Activated T-helper 1 cell treated with anti-CD3 and anti-CD28 coated beads, Interleukin-12 subunit alpha, Interleukin-12 subunit beta, Interleukin-2, Interleukin-4 antibody, amounts not matched to agents 30 ng/mL and 10 ng/mL and 1 ng/mL, durations not matched to agents 14 hours and 24 hours and 36 hours (primary cell): ENCODE measurements around the gene SERTAD3. TPM values are rescaled to one million over a fixed set of nuclear protein-coding genes. Genes with fewer than 3 reads are reported as not detected.
A peak's percentile ranks its signal among the peaks of the same experiment; 100 is the strongest.
"Not testable (repeated sequence)": the region's sequence is repeated elsewhere in the genome, so short reads cannot be mapped to it uniquely, and the experiment has no call there.

Experiments used
- DNase-seq: peaks from one replicate; pipeline ENCODE4 v3.0.0; 2021; ENCODE audit warnings: low spot score
- H3K27ac Mint-ChIP-seq: one replicate; pipeline ENCODE4 v1.8.0; 2021; ENCODE audit warnings: mild to moderate bottlenecking, mixed read lengths
- H3K27me3 Mint-ChIP-seq: one replicate; pipeline ENCODE4 v1.8.0; 2022; ENCODE audit warnings: mild to moderate bottlenecking, moderate library complexity, mixed read lengths; ENCODE audit not compliant: insufficient read depth
- H3K36me3 Mint-ChIP-seq: one replicate; pipeline ENCODE4 v1.8.0; 2021; ENCODE audit warnings: low read depth, mixed read lengths
- H3K4me1 Mint-ChIP-seq: one replicate; pipeline ENCODE4 v1.8.0; 2021; ENCODE audit warnings: low read depth, mixed read lengths
- H3K4me3 Mint-ChIP-seq: one replicate; pipeline ENCODE4 v1.8.0; 2021; ENCODE audit warnings: mild to moderate bottlenecking, moderate library complexity, mixed read lengths
- H3K9me3 Mint-ChIP-seq: one replicate; pipeline ENCODE4 v1.8.0; 2021; ENCODE audit warnings: mixed read lengths
- intact Hi-C: fragments of 100-400 bp; cut with micrococcal nuclease; formaldehyde crosslinking; loops from one replicate; pipeline ENCODE4 v1.15.1; 2024
- total RNA-seq: library from RNA; stranded (reverse); gene quantifications from 2 replicates; pipeline ENCODE4 v1.2.3, GENCODE V29; 2022

The SERTAD3 gene
- total RNA-seq, 1 donor from 2014 or later: 10.0 TPM

DNA sequence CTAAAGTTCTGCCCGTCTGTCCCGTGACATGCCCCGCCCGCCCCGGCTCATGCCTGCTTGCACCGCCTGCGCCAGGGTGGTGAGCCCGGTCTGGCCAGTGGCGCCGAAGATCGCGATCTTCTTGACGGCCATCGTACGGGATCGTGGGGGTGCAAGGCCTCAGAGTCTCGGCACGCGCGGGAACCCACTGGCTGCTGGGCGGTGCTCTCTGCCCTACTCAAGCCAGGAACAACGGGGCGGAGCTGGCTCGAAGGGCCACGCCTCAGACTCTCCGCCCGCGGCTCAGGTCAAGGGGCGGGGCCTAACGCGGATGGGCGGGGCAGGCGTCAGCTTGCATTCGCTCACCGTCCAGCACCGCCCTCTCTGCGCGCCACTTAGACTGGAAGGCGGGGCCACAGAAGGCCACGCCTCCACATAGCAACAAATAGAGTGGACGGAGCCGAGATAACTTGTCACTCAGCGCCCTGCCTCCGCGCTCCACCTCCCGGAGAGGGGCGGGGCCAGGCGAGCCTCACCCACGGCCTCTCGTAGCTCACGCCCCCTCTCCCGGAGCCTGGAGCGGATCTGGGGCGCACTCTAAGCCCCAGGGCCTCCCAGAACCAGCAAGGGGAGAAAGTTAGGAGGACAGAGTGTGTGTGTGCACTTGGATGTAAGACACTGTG is 21.6 kb upstream of the SERTAD3 start, which contains the start of gene BLVRB:
Gene BLVRB, minus strand, starts transcription at position 189 of the 662 bp plus-strand sequence. Its CDS starts 57 bp downstream, at position 132.
- Mint-ChIP-seq H3K27me3 (peaks cover 27% of the 10 kb centered on the region), H3K27ac (peak within 1 kb of the TSS; percentile 92), H3K4me3 (peak within 1 kb of the TSS; percentile 77), H3K36me3 (peaks cover 6% of the 10 kb centered on the region), H3K4me1 (peaks cover 28% of the 10 kb centered on the region), H3K9me3 (no peaks in the 10 kb centered on the region)
- DNase-seq: peak; percentile 99
- intact Hi-C loops: loop anchor here (1.0 to 10.0 kb wide), 12 partner anchors 21 to 494 kb away; partner anchors contain the start of genes ACTMAP, AKT2, C19orf47 and COQ8B

DNA sequence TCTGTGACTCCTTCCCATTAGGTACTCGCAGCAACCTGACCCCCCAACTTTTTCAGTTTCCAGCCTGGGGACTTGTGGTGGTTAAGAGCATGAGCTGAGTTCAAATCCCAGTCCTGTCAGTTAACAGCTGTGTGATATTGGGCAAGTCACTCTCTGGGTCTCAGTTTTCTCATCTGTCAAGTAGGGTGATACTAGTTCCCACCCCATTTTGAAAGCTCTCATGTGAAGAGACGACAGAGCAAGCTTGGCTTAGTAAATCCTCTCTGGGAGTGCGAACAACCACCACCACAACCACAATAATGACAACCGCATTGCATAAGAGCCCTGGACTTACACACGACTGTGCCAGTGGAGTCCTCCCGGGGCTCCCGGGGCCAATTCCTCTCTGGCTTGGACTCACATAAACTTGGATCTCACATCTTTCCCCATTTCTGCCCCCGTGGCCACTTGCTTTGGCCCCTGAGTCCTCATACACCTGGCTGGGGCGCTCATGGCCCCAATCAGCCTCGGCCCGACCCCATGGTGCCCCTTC is 21.0 kb upstream of the SERTAD3 start:
- DNase-seq: peak; percentile 10
- H3K36me3 Mint-ChIP-seq: peaks cover 6% of the 10 kb centered on the region
- peak overlapping the region; percentile 92 for H3K27ac Mint-ChIP-seq
- H3K9me3 Mint-ChIP-seq: no peaks in the 10 kb centered on the region
- H3K27me3 Mint-ChIP-seq: peaks cover 27% of the 10 kb centered on the region
- peak overlapping the region; percentile 77 for H3K4me3 Mint-ChIP-seq
- intact Hi-C loops: loop anchor here (1.0 to 10.0 kb wide), 11 partner anchors 21 to 494 kb away; partner anchors contain the start of genes AKT2, C19orf47, COQ8B and ITPKC
- peaks cover 28% of the 10 kb centered on the region for H3K4me1 Mint-ChIP-seq

DNA sequence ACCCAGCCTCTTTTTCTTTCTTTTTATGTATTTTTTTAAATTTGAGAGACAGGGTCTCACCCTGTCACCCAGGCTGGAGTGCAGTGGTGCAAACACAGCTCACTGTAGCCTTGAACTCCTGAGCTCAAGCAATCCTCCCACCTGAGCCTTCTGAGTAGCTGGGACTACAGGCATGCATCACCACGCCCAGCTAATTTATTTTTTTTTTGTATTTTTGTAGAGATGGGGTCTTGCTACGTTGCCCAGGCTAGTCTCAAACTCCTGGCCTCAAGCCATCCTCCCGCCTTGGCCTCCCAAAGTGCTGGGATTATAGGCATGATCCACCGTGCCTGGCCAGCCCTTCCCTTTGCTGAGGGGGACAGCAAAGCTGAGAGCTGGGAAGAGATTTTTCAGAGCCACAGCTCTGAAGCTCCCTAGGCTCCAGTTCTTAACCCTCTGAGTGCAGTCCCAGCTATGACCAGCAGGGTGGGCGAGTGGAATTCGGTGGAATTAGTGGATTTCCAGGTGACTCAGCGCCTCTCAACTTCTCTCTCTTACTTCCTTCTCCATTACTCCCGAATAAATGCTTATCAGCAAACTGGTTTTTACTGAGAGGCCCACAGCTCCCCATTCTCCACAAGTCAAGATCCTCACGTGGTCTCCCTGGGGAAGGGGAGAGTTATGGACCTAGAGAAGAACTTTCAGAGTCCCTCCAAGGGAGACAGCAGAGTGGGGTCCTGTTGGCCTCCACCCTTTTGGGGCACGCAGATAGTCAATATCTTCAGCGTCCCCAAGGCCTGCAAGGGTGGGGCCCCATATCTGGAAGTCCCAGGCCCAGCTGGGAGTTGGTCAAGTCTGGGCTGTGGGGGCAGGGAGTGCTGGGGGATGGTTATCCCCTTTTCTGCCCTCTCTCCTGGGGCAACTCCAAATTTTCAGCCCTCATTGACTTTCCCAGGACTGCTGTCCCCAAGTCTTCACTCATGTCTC is 20.2 kb upstream of the SERTAD3 start:
- DNase-seq: peak; percentile 56
- intact Hi-C loops: loop anchor here (1.0 to 10.0 kb wide), 11 partner anchors 20 to 493 kb away; partner anchors contain the start of genes AKT2, C19orf47, COQ8B and ITPKC
- peaks cover 27% of the 10 kb centered on the region for H3K27me3 Mint-ChIP-seq
- H3K4me1 Mint-ChIP-seq: peaks cover 28% of the 10 kb centered on the region
- H3K36me3 Mint-ChIP-seq: peaks cover 6% of the 10 kb centered on the region
- no peaks in the 10 kb centered on the region for H3K9me3 Mint-ChIP-seq
- H3K4me3 Mint-ChIP-seq: peak overlapping the region; percentile 77
- H3K27ac Mint-ChIP-seq: no peak overlapping the region

DNA sequence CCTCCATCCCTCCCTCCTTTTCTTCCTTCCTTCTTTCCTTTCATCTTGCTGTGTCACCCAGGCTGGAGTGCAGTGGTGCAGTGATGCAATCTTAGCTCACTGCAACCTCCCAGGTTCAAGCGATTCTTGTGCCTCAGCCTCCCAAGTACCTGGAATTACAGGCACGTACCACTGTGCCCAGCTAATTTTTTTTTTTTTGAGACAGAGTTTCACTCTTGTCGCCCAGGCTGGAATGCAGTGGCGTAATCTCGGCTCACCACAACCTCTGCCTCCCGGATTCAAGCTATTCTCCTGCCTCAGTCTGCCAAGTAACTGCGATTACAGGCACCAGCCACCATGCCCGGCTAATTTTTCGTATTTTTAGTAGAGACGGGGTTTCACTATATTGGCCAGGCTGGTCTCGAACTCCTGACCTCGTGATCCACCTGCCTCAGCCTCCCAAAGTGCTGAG is 19.5 kb upstream of the SERTAD3 start:
- H3K27ac Mint-ChIP-seq, H3K36me3 Mint-ChIP-seq, H3K9me3 Mint-ChIP-seq, DNase-seq, H3K4me3 Mint-ChIP-seq: not testable (repeated sequence)
- intact Hi-C loops: loop anchor here (2.0 to 10.0 kb wide), 2 partner anchors 179 to 251 kb away; partner anchors contain the start of genes AKT2, COQ8B and ITPKC
- peaks cover 21% of the 10 kb centered on the region for H3K27me3 Mint-ChIP-seq
- peaks cover 28% of the 10 kb centered on the region for H3K4me1 Mint-ChIP-seq

DNA sequence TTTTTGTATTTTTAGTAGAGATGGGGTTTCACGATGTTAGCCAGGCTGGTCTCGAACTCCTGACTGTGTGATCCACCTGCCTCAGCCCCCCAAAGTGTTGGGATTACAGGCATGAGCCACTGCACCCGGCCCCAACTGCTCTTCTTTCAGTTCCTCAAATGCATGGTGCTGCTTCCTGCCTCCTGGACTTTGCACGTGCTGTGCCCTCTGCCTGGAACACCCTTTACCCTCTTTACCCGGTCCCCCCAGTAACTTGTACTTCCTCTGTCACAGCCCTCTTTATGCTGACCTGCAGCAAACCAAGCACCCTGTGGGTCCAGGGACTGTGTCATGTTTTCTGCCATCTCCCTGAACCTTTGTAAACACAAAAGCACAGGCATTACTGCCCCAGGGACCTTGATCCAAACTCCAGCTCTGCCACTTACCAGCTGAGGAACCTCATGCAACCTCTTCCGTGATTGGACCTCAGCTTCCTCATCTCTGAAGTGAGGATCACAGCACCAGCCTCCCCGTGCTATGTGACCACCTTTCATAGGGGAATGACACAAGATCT is 17.6 kb upstream of the SERTAD3 start:
- intact Hi-C loops: loop anchor here (10.0 kb wide), 1 partner anchor 253 kb away; the partner anchor contains the start of genes COQ8B and ITPKC
- no peak overlapping the region for H3K27ac Mint-ChIP-seq
- peaks cover 28% of the 10 kb centered on the region for H3K4me1 Mint-ChIP-seq
- H3K27me3 Mint-ChIP-seq: peaks cover 10% of the 10 kb centered on the region
- H3K4me3 Mint-ChIP-seq: no peak overlapping the region
- no peak for DNase-seq
- H3K36me3 Mint-ChIP-seq: peaks cover 6% of the 10 kb centered on the region
- no peaks in the 10 kb centered on the region for H3K9me3 Mint-ChIP-seq

DNA sequence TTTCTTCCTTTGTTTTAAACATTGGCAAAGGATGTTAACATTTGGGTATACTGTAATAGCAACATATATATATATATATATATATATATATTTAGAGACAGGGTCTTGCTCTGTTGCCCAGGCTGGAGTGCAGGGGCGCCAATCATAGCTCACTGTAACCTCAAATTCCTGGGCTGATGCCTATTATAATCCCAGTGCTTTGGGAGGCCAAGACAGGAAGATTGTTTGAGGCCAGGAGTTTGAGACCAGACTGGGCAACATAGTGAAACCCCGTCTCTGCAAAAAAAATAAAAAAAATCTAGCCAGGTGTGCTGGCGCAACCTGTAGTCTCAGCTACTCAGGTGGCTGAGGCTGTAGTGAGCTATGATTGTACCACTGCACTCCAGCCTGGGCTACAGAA is 16.1 kb upstream of the SERTAD3 start:
- Mint-ChIP-seq H3K27me3 (peaks cover 1% of the 10 kb centered on the region), H3K36me3 (no peaks in the 10 kb centered on the region), H3K27ac (no peak overlapping the region), H3K4me1 (peaks cover 14% of the 10 kb centered on the region), H3K4me3 (no peak overlapping the region), H3K9me3 (no peaks in the 10 kb centered on the region)
- no peak for DNase-seq
- intact Hi-C loops: loop anchor here (10.0 kb wide), 1 partner anchor 255 kb away; the partner anchor contains the start of genes COQ8B and ITPKC

DNA sequence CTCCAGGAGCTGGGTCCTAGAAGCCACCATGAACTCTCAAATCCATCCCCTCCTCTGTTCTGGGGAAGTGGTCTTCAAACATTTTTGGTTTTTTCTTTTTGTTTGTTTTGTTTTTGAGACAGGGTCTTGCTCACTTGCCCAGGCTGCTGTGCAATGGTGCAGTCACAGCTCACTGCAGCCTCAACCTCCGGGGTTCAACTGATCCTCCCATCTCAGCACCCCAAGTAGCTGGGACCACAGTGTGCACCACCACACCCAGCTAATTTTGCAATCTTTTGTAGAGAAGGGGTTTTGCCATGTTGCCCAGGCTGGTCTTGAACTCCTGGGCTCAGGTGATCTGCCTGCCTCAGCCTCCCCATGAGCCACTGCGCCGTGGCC is 14.5 kb upstream of the SERTAD3 start:
- H3K27ac Mint-ChIP-seq: no peak overlapping the region
- no peak for DNase-seq
- no peaks in the 10 kb centered on the region for H3K36me3 Mint-ChIP-seq
- intact Hi-C loops: no loop called here
- no peaks in the 10 kb centered on the region for H3K9me3 Mint-ChIP-seq
- no peak overlapping the region for H3K4me3 Mint-ChIP-seq
- peaks cover 4% of the 10 kb centered on the region for H3K4me1 Mint-ChIP-seq
- no peaks in the 10 kb centered on the region for H3K27me3 Mint-ChIP-seq

DNA sequence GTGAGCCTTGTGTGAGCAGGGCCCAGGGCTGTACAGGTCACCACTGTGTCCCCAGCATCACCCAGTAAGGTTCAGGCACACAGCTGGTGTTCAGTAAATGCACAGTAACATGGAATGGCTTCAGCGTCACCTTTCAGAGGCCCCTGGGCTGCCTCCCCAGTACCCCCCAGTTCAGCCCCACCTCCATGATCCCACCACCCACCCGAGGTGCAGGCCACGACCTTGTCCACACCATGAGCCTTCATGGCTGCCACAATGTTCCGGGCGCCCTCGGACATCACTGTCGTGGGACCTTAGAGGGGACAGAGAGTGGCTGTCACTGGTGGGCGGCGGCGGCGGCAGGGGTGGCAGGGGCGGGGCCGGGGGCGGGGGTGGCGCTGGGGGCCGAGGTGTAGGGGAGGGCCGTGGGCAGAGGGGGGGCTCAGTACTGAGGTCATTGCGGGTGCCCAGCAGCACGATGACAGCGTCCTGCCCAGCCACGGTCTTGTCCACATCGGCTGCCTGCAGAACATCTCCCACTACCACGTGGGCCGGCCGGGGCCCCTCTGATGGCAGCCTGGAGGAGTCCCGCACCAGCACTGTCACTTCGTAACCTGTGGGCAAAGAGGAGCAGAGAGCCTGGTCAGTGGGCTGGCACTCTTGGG is 13.9 kb upstream of the SERTAD3 start:
- peaks cover 3% of the 10 kb centered on the region for H3K4me1 Mint-ChIP-seq

DNA sequence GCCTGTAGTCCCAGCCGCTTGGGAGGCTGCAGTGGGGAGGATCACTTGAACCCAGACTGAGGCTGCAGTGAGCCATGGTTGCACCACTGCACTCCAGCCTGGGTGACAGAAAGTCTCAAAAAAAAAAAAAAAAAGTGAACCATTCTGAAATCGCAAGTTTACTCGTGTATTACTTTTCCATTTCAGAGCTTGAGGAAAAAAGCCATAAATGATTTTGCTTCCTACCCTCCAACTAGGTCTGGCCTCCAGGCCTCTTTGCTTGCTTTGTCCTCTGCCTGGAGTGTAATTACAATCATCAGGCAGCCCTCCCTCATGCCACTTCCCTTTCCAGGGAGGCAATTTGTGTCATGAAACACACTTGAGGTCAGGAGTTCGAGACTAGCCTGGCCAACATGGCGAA is 12.9 kb upstream of the SERTAD3 start:
- Mint-ChIP-seq H3K36me3 (no peaks in the 10 kb centered on the region), H3K4me3 (no peak overlapping the region), H3K27ac (no peak overlapping the region), H3K9me3 (no peaks in the 10 kb centered on the region), H3K4me1 (no peaks in the 10 kb centered on the region), H3K27me3 (no peaks in the 10 kb centered on the region)
- intact Hi-C loops: no loop called here
- DNase-seq: no peak

More for the DNA sequence above, 13.9 kb upstream of the SERTAD3 start:
- H3K9me3 Mint-ChIP-seq: no peaks in the 10 kb centered on the region
- H3K27ac Mint-ChIP-seq: no peak overlapping the region
- H3K36me3 Mint-ChIP-seq: no peaks in the 10 kb centered on the region
- H3K27me3 Mint-ChIP-seq: no peaks in the 10 kb centered on the region
- H3K4me3 Mint-ChIP-seq: no peak overlapping the region
- DNase-seq: no peak
- intact Hi-C loops: no loop called here

DNA sequence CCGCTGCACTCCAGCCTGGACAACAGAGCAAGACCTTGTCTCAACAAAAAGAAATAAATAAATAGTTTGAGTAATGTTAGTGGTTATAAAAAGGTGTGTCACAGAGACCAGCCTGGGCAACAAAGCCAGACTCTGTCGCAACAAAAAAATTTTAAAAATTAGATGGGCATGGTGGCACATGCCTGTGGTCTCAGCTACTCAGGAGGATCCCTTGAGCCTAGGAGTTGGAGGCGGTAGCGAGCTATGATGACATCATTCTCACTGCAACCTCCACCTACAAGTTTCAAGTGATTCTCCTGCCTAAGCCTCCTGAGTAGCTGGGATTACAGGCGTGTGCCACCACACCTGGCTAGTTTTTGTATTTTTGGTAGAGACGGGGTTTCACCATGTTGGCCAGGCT is 9.8 kb upstream of the SERTAD3 start:
- intact Hi-C loops, H3K4me3 Mint-ChIP-seq, DNase-seq, H3K9me3 Mint-ChIP-seq, H3K27ac Mint-ChIP-seq, H3K36me3 Mint-ChIP-seq, H3K4me1 Mint-ChIP-seq, H3K27me3 Mint-ChIP-seq: not testable (repeated sequence)

DNA sequence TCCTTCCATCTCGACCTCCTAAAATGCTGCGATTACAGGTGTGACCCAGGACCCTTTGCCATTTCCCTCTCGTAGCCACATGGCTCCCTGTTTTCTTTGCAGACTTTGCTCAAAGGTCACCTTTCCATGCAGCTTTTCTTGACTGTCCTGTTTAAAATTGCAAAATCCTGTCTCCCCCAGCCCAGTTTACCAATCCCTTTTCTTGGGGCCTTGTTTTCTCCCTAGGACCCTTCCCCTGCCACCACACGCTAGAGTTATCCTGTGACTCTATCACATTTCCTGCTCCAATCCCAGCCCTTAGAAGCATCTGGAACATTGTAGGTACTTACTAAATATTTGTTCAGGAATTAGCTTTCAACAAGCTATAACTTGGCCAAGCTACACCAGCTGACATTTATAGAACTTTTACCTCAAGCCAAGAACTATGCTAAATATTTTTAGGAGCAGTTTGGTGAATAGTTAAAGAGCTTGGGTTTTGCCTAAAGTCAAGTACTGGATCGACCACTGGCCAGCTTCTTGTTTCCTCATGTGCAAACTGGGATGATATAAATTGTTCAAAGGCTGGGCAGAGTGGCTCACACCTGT is 9.1 kb upstream of the SERTAD3 start:
- H3K36me3 Mint-ChIP-seq: no peaks in the 10 kb centered on the region
- intact Hi-C loops: no loop called here
- DNase-seq: no peak
- no peaks in the 10 kb centered on the region for H3K4me1 Mint-ChIP-seq
- H3K4me3 Mint-ChIP-seq: no peak overlapping the region
- no peaks in the 10 kb centered on the region for H3K27me3 Mint-ChIP-seq
- no peaks in the 10 kb centered on the region for H3K9me3 Mint-ChIP-seq
- H3K27ac Mint-ChIP-seq: no peak overlapping the region

DNA sequence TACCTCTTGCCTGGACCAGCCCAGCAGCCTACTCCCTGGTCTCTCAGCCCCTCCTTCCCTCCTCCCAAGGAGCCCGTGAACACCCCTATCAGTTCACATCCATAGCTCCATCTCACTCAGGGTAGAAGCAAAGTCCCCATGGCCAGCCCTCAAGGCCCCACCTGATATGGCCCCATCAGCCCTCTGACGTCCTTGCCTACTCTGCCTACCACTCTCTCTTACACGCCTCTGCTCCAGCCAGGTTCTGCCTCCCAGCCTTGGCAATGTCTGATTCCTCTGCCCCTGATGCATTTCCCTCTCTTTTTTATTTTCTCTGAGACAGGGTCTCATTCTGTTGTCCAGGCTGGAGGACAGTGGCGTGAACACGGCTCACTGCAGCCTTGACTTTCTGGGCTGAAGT is 7.9 kb upstream of the SERTAD3 start:
- no peak overlapping the region for H3K27ac Mint-ChIP-seq
- H3K36me3 Mint-ChIP-seq: no peaks in the 10 kb centered on the region
- no peaks in the 10 kb centered on the region for H3K27me3 Mint-ChIP-seq
- H3K4me1 Mint-ChIP-seq: no peaks in the 10 kb centered on the region
- intact Hi-C loops: no loop called here
- H3K4me3 Mint-ChIP-seq: no peak overlapping the region
- no peaks in the 10 kb centered on the region for H3K9me3 Mint-ChIP-seq
- no peak for DNase-seq
